ENCODE measurements around the gene TBC1D24. TPM values are rescaled to one million over a fixed set of nuclear protein-coding genes. Genes with fewer than 3 reads are reported as not detected.

The TBC1D24 gene
- total and polyA plus RNA-seq, 9 of the 15 experiments (the other 6 are each of a cell fraction or from before 2014, with no cell fraction given): 1.7 to 22.6 (median 7.2) TPM

DNA sequence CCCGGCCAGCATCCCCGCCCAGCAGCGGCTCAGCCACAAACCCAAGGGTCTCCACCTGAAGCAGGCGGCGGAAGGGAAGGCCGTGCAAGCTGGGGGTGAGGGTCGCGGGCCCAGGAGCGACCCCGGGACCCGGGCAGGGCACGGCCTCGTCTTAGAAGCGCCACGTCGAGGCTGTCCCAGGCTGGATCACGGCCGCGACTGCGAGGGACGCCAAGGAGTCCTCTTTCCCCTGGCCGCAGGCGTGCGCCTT is 46.2 kb upstream of the TBC1D24 start:
- peak overlapping the region; percentile 96 for H2AFZ ChIP-seq (ENCODE audit: low read depth, low read length)
- peak overlapping the region; percentile 94 for H3K4me2 ChIP-seq (ENCODE audit: insufficient read depth, low read length)
- peak overlapping the region; percentile 99 for H3K9ac ChIP-seq (ENCODE audit: insufficient read depth in 1 of 2, low read depth in 2 of 2, low read length in 2 of 2)
- H3K27me3 ChIP-seq (ENCODE audit: control insufficient read depth in 2 of 2, insufficient read depth in 2 of 2, low read length in 2 of 2): no peaks in the 10 kb centered on the region
- WGBS (ENCODE audit: insufficient coverage, low coverage, missing lambda C conversion rate): under 1% methylated on average over 19 of the region's 24 CpGs
- ChIA-PET CTCF (ENCODE audit: low intra/inter-chr PET ratio) (interaction anchor here (3.0 to 3.8 kb wide), 2 partner anchors 73 to 88 kb away, joined by 12 to 17 read pairs; partner anchors contain the start of gene ABCA3), POLR2A (interaction anchor here (0.8 to 2.8 kb wide), 10 partner anchors 10 to 274 kb away, joined by 3 to 17 read pairs (median 4); partner anchors contain the start of gene TRAF7)
- peaks cover 21 to 34% of the 10 kb centered on the region in 2 experiments; a peak in 4 of 5 replicates for H3K4me1 ChIP-seq (replicated peaks in 1 of 2; ENCODE audit: control insufficient read depth in 2 of 2, insufficient read depth in 2 of 2, low read length in 2 of 2)
- peaks cover 37% of the 10 kb centered on the region for H3K36me3 ChIP-seq (ENCODE audit: control insufficient read depth, insufficient read depth, low read length)
- H3K27ac ChIP-seq (ENCODE audit: extremely low read depth, low read depth, low read length): peak overlapping the region; percentile 98
- ATAC-seq (no peak), DNase-seq (ENCODE audit: extremely low read depth in 1 of 4, low spot score in 3 of 4) (no peak), FAIRE-seq (no peak)
- H3K79me2 ChIP-seq (ENCODE audit: control insufficient read depth, insufficient read depth, low read length): peaks cover 44% of the 10 kb centered on the region
- in situ Hi-C loops (cut with MboI) (no loop called here), intact Hi-C loops (cut with micrococcal nuclease) (loop anchor here (2.0 kb wide), 2 partner anchors 72 to 132 kb away; no protein-coding TSS in a partner anchor)
- H3K9me1 ChIP-seq (ENCODE audit: control insufficient read depth, insufficient read depth, low read length): no peaks in the 10 kb centered on the region
- BruUV-seq (replicated peaks): no TSS peak
- H4K20me1 ChIP-seq (replicated peaks; ENCODE audit: control insufficient read depth, insufficient read depth, low read length): no peaks in the 10 kb centered on the region; the same call in none of the 2 replicates
- H3K9me3 ChIP-seq (replicated peaks; ENCODE audit: control insufficient read depth, insufficient read depth, low read depth, low read length): no peaks in the 10 kb centered on the region
- H3K4me3 ChIP-seq: peak overlapping the region; percentile 93
- TF ChIP-seq HINFP (tag; conservative IDR thresholded peaks at IDR 0.05; ENCODE audit: low read depth) (no peak), FOXM1 (IDR thresholded peaks at IDR 0.05; ENCODE audit: low read depth) (no peak), FOXM1 (CRISPR knock-in tag; IDR thresholded peaks at IDR 0.05; ENCODE audit: low read depth) (no peak), KDM5B (IDR thresholded peaks at IDR 0.05; ENCODE audit: insufficient replicate concordance, low read depth, low read length) (peak; percentile 85), HNRNPLL (IDR thresholded peaks at IDR 0.05; ENCODE audit: low read depth, low read length, poor library complexity, severe bottlenecking) (no peak), STAT6 (CRISPR knock-in tag; IDR thresholded peaks at IDR 0.05) (no peak), SOX6 (IDR thresholded peaks at IDR 0.05) (no peak), PPARD (CRISPR knock-in tag; IDR thresholded peaks at IDR 0.05) (no peak), GATAD2B (IDR thresholded peaks at IDR 0.05; ENCODE audit: borderline replicate concordance) (no peak), FOSL1 (tag; conservative IDR thresholded peaks at IDR 0.05) (0 out of 2 replicates have a peak, but pooled peaks have one; percentile 31), DIDO1 (tag; IDR thresholded peaks at IDR 0.05; ENCODE audit: low read depth) (no peak), ZNF79 (CRISPR knock-in tag; IDR thresholded peaks at IDR 0.05; ENCODE audit: low read depth) (no peak), ZZZ3 (IDR thresholded peaks at IDR 0.05) (no peak), MEIS2 (IDR thresholded peaks at IDR 0.05; ENCODE audit: partially characterized antibody) (no peak), SMAD4 (CRISPR knock-in tag; conservative IDR thresholded peaks at IDR 0.05) (no peak; the same call in 1 of the 2 replicates), THRA (IDR thresholded peaks at IDR 0.05) (no peak)
